Daoy (cell line): ENCODE measurements around the gene RCN2. TPM values are rescaled to one million over a fixed set of nuclear protein-coding genes. Genes with fewer than 3 reads are reported as not detected.
"Not testable (repeated sequence)": the region's sequence is repeated elsewhere in the genome, so short reads cannot be mapped to it uniquely, and the experiment has no call there.

ENCODE experiments used
- DNase-seq: peaks from one replicate; pipeline ENCODE4 v3.0.0-alpha.2; 2015; ENCODE audit warnings: low read depth
- total RNA-seq: library from RNA; depleted of rRNA; stranded (reverse); fragments of >200 nt; shearing (Covaris generic); gene quantifications from 2 replicates; pipeline ENCODE4 v1.2.3, GENCODE V29; 2014; rRNA removed

Gene RCN2, protein sequence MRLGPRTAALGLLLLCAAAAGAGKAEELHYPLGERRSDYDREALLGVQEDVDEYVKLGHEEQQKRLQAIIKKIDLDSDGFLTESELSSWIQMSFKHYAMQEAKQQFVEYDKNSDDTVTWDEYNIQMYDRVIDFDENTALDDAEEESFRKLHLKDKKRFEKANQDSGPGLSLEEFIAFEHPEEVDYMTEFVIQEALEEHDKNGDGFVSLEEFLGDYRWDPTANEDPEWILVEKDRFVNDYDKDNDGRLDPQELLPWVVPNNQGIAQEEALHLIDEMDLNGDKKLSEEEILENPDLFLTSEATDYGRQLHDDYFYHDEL
- total RNA-seq, result 79.7 and 104 TPM in 2 replicates

DNA sequence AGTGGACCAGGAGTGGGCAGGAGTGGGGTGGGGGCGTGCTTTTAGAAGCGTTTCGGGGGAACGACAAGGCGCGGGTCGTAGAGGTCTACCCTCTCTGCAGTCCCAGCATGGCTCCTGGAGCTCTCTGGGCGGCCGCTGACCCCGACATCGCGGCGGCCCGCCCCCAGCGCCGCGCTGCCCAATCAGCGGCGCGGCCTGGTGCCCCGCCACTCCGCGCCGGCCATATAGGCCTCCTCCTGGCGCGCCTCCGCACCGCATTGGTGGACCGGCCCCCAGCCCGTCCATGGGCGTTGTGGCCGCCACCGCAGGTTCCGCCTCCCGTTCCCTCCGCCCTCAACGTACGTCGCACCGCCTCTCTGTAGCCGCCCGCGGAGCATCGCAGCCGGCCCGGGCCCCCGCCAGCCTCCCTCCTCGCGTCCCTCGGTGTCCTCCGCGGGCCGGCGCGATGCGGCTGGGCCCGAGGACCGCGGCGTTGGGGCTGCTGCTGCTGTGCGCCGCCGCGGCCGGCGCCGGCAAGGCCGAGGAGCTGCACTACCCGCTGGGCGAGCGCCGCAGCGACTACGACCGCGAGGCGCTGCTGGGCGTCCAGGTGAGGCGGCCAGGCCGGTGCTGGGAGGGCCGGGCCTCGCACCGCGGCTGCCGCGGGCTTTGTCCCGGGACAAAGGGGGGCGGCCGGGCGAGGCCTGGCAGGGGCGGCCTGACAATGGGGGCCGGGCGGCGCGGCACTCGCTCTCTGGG lies at the start of gene RCN2:
RCN2 (plus strand) TSS at position 353 of the 738 bp plus-strand sequence; CDS start at position 446, 93 bp downstream.
- DNase-seq, result peak; percentile 98

DNA sequence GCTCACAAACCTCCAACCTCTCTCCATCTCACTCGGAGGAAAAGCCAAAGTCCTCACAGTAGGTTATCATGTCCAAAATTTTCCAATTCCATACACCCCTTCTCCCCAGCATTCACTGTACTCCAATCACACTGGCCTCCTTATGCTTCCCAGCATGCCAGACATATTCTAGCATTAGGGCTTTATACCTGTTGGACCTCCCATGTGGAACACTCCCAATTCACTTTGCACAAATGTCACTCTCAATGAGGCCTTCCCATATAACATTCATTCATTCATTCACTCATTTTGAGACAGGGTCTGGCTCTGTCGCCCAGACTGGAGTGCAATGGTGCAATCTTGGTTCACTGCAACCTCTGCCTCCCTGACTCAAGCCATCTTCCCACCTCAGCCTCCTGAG lies 46.3 kb upstream of the RCN2 start:
- DNase-seq, result no peak

DNA sequence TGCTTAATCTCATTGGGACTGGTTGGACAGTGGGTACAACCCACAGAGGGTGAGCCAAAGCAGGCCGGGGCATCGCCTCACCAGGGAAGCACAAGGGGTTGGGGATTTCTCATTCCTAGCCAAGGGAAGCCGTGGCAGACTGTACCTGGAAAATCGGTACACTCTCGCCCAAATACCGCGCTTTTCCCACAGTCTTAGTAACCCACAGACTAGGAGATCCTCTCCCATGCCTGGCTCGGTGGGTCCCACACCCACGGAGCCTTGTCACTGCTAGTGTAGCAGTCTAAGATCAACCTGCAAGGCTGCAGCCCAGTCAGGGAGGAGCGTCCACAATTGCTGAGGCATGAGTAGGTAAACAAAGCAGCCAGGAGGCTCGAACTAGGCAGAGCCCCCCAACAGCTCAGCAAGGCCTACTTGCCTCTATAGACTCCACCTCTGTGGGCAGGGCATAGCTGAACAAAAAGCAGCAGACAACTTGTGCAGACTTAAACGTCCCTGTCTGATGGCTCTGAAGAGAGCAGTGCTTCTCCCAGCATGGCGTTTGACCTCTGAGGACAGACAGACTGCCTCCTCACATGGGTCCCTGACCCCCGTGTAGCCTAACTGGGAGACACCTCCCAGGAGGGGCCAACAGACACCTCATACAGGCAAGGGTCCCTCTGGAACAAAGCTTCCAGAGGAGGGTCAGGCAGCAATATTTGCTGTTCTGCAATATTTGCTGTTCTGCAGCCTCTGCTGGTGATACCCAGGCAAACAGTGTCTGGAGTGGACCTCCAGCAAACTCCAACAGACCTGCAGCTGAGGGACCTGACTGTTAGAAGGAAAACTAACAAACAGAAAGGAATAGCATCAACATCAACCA lies 44.0 kb upstream of the RCN2 start:
- DNase-seq, result not testable (repeated sequence)

DNA sequence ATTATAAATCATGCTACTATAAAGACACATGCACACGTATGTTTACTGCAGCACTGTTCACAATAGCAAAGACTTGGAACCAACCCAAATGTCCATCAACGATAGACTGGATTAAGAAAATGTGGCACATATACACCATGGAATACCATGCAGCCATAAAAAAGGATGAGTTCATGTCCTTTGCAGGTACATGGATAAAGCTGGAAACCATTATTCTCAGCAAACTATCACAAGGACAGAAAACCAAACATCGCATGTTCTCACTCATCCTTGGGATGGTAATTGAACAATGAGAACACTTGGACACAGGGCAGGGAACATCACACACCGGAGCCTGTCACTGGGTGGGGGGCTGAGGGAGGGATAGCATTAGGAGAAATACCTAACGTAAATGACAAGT lies 38.7 kb upstream of the RCN2 start:
- DNase-seq, result not testable (repeated sequence)

DNA sequence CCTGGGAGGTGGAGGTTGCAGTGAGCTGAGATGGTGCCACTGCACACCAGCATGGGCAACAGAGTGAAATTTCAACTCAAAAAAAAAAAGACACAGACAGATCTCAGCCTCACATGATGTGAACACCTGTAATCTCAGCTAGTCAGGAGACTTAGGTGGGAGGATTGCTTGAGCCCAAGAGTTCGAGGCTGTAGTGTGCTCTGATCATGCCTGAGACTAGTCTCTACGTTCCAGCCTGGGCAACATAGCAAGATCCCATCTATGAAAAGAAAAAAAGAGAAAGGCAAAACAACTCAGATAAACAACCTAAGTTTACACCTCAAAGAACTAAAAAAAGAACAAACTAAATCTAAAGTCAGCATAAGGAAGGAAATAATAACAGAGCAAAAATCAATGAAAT lies 37.4 kb upstream of the RCN2 start:
- DNase-seq, result no peak

DNA sequence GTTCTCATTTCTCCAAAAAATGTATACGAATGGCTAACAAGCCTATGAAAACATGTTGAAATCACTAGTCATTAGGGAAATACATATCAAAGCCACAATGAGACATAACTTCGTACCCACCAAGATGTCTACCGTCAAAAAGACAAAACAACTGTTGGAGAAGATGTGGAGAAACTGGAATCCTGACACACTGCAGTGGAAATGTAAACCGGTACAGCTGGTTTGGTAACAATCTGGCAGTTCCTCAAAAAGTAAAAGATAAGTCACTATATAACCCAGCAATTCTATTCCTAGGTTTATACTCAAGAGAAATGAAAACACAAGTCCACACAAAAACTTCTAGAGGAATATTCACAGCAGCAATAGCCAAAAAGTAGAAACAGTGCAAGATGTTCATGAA lies 33.4 kb upstream of the RCN2 start:
- DNase-seq, result no peak

DNA sequence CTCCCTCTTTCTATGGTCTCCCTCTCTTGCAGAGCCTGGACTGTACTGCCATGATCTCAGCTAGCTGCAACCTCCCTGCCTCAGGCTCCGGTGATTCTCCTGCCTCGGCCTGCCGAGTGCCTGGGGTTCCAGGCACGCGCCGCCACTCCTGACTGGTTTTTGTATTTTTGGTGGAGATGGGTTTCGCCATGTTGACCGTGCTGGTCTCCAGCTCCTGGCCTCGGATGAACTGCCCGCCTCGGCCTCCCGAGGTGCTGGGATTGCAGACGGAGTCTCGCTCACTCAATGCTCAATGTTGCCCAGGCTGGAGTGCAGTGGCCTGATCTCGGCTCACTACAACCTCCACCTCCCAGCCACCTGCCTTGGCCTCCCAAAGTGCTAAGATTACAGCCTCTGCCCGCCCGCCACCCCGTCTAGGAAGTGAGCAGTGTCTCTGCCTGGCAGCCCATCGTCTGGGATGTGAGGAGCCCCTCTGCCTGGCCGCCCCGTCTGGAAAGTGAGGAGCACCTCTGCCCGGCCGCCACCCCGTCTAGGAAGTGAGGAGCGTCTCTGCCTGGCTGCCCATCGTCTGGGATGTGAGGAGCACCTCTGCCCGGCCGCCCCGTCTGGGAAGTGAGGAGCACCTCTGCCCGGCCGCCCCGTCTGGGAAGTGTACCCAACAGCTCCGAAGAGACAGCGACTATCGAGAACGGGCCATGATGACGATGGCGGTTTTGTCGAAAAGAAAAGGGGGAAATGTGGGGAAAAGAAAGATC lies 32.2 kb upstream of the RCN2 start:
- not testable (repeated sequence) for DNase-seq

DNA sequence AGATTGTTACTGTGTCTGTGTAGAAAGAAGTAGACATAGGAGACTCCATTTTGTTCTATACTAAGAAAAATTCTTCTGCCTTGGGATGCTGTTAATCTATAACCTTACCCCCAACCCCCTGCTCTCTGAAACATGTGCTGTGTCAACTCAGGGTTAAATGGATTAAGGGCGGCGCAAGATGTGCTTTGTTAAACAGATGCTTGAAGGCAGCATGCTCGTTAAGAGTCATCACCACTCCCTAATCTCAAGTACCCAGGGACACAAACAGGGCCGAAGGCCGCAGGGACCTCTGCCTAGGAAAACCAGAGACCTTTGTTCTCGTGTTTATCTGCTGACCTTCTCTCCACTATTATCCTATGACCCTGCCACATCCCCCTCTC lies 31.6 kb upstream of the RCN2 start:
- DNase-seq, result not testable (repeated sequence)

DNA sequence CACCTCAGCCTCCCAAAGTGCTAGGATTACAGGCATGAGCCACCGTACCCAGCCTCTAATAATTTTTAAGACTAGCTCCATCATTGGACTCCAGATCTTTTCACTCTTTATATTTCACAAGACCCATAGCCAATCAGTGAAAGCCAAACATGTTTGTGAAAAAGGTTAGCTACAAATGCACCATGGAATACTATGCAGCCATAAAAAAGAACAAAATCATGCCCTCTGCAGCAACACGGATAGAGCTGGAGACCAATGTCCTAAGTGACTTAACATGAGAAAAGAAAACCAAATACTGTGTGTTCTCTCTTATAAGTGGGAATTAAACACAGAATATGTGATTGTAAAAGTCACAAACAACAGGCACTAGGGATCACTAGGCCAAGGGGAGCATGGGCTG lies 29.6 kb upstream of the RCN2 start:
- no peak for DNase-seq

DNA sequence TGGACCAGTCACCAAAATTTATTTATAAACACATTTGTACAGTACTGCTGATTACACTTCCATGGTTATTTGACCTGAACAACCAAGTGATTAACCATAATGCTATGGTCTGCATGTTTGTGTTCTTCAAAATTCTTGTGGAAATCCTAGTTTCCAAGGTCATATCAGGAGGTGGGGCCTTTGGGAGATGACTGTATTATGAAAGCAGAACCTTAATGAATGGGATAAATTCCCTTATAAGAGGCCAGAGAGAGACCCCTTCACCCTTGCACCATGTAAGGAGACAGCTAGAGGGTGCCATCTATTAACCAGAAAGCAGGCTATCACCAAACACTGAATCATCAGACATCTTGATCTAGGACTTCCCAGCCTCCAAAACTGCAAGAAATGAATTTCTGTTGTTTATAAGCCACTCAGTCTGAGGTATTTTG lies 28.3 kb upstream of the RCN2 start:
- peak; percentile 15 for DNase-seq

DNA sequence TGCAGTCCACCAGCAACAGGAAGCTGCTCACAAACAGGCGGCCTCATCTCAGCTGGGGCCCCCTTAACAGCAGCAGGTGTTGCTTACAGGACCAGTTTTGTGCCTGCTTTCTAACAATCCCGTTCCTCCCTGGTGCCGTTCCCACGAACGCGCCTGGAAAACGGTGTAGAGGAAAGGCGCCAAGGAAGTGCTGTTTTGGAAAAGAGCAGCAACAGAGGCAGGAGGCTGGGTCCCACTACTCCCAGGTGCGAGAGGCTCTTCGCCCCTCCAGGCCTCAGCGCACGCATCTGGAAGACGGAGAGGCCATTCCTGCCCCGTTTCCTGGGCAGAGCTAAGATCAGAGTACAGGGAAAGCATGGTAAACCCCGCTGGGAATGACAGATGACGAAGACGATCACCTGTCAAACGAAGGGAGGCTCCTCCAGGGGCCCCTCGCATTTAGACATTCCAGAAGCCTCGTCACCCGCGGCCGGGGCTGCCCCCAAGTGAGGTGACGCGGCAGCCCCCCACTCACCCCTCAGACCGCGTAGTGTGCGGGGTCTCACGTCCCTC lies 27.0 kb upstream of the RCN2 start:
- peak; percentile 49 for DNase-seq

DNA sequence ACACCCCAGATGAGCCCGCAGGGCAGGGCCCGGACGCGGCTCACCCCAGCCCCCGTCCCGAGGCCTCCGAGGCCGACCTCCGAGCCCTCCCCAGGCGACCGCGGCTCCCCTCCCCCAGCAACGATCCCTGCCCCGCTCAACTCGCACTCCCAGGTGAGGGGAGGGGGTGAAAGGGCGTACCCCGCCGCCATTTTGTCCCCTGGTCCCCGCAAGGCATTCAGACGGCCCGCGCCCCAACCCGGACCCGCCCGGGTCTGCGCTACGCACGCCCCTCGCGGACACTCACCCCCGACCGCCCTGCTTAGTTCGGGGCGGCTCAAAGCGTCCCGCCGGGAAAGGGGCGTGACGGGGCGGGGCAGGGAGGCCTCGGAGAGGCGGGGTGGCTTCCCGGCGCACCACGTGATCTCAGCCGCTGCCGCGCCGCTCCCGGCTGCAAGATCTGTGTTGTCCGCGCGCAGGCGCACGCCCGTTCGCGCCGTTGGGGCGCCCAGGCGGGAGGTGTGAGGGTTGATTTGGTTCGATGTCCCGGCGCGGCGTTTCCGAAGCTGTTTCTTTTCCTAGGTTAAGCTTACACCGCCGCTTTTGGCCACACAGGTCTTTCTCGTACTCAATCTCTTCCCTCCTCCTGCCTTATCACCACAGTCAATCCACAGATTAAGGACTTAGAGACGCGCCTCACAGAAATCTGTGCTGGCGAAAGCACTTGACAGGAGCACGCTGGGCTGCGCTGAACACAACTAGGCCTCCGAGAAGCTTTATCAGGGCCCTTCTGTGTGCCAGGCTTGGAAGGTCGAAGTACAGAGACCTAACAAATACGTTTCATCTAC lies 26.3 kb upstream of the RCN2 start, which contains the start of gene SCAPER:
SCAPER (minus strand) TSS at position 328 of the 827 bp plus-strand sequence. CDS start 21,523 bp downstream, outside the sequence.
- peak; percentile 94 for DNase-seq

DNA sequence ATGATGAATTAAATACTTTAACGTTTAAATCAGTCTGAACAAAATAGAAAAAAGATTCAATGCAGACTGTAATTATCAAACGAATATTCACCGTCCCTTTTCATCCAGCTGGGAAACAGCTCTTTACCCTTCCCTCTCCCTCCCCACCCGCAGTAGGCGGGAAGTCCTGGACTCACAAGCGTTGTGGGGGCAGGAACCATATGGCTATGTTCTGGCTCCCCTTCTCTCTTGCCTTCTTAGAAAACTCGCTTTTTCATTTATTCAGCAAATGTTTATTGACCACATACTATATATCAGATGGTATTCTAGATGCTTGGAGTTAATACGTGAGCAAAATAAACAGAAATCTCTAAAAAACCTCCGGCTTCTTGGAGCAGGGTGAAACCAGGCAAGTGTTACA lies 25.7 kb upstream of the RCN2 start:
- no peak for DNase-seq

DNA sequence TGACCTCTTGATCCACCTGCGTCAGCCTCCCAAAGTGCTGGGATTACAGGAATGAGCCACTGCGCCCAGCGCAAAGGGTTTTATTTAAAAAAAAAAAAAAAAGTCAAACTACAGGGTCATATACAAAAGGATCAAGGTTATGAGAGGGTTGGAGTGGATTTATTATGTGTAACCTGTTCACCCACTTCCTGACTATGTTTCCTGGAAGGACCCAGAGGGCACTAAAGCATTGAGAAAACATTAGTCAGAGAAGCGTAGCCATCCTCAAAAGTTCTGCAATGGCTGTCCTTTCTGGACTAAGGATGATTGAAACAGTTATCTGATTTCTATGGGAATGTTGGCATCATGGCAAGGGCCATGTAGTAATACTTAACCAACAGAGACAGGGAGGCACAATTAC lies 19.1 kb upstream of the RCN2 start:
- DNase-seq, result no peak

DNA sequence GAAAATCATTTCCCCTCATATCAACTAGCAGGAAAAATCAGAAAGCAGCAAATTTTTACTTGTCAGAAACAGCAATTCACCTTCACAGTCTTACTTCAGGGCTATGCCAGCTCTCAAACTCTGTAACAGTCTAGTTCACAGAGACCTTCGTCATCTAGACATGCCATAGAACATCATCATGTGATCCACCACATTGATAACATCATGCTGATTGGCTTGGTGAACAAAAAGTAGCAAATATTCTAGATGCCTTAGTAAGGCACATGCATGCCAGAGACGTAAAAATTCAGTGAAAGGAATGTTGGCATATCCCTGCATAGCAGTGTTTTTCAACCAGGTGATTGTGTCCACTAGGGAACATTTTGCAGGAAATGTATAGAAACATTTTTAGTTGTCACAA lies 17.8 kb upstream of the RCN2 start:
- DNase-seq, result no peak

DNA sequence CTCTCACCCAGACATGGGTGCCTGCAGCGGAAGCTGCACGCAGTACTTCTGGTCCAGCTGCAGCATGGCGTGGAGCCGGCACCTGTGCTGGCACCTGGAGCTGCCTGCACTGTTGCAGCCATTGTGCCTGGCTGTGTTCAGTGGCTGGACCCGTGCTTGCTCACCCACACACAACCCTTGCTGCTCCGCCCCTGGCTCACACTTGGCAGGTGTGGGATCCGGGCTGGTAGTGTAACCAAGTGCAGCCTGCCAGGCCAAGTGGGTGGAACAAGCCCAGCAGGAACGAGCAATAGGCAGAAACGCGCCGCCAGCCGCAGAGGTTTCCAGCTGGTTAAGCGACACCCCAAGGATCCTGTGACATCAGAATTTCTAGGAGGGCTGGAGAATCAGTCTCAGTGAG lies 15.2 kb upstream of the RCN2 start:
- DNase-seq, result no peak

DNA sequence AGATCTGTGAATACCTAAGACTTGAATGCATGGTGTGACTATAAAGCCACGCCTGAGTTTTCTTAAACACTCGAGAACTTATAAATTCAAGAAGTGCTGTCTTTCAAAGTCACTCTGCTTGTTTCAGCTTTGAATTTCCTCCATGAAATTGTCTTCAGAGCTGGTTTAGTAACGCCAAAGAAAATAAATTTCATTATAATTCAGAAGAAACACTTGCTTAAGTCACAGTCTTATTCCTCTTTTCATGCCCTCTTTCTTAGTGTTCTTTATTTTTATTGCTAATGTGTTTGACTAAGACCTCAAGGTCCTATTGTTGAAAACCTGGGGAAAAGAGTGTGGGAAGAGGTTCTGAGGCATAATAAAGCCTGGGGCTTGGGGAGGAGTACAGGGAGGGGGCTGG lies 3.3 kb upstream of the RCN2 start:
- no peak for DNase-seq

DNA sequence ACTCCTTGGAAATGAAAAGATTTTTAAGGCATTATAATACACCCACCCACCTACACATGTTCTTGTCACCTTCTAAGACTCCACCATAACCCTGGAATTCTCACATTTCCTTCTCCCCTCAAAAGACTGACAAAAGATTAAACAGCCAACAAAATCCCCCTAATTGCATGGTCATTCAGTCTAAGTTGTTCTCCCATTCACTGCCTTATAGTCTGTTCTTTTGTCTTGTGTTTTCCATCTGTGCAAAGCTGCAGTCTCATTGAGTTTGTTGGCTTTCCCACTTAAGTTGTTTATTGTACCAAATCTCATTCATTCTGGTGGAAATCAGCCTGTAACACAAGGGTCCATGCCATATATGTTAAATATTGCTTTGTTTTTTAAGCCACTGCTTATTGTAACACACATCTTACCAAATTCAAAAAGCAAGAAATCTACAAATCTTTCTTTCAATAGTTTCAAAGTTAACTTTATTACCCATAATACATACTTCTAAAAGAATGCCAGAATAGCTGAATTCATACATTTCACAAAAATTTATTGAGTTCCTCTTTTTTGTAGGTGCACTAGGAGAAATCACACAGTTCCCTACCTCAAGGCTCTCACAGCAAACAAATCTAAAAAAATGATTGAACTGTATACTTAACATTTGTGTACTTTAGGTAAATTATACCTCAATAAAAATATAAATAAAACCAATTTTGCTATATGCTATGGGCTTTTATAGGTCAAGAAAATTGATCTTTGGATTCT lies 2.4 kb upstream of the RCN2 start:
- no peak for DNase-seq

DNA sequence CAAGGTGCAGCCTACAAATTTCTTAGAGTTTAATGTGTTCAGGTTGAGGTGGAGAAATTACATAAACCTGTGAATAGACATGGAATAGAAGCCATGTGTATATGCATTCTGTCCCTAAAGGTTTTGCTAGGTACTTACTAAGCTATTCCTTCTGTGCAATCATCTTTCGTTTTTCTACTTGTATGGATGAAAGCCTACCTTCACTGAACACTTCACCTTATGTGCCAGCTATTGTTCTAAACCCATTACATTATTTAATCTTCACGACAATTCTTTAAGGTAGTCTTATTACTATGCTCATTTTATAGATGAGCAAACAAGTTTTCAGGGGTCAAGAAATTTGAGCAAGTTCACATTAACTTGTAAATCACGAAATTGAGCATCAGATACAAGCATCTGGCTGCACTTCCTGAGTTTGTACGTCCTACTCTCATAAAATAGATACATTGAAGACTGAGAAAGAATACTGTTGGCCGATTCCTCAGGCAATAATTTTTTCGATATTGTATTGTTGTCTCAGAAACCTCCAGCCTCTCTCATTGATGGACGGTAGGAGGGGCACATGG lies 635 bp upstream of the RCN2 start:
- no peak for DNase-seq
